ENCODE results near the gene FOXL2.

FOXL2 gene

GRCh38 chr3:138944929-138945708 lies 1.8 kb downstream of the FOXL2 start:
- DNase-seq, result no peak

GRCh38 chr3:138944654-138944928 lies 2.3 kb downstream of the FOXL2 start:
- DNase-seq, result no peak

- DNase-seq, result no peak
These were observed 2.9 kb downstream of the FOXL2 start for GRCh38 chr3:138943724-138944653.

GRCh38 chr3:138942861-138943623 lies 3.9 kb downstream of the FOXL2 start:
- DNase-seq, result no peak

- no peak for DNase-seq
These were observed 4.7 kb downstream of the FOXL2 start for GRCh38 chr3:138942271-138942670.

DNA sequence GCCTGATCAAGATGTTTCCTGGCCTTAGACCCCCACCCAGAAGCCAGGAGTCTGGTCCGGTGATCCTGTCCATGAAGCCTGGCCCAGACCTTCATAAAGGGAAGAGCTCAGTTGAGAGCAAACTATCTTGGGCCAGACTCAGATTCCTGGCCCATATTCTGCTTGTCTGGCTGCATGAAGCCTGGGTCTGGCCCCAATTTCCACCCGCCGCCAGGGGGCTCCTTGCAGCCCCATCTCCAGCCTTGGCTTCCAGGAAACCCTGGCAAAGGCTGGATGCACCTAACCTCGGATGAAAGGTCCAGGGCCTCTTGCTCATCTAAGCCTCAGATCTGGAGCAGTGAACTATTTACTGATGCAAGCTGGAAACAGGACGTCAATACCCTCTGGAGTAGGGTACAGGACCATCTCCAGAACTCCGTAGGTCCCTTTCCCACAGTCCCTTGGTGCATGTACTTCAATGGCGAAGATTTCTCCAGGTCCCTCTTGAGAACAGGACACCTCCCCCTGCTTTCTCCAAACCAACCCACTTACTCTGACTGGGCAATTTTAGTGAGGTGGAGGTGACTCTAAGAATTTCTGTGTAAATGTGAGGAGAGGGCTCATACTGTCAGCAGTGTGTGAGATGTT lies 5.6 kb downstream of the FOXL2 start:
- DNase-seq, result no peak

DNA sequence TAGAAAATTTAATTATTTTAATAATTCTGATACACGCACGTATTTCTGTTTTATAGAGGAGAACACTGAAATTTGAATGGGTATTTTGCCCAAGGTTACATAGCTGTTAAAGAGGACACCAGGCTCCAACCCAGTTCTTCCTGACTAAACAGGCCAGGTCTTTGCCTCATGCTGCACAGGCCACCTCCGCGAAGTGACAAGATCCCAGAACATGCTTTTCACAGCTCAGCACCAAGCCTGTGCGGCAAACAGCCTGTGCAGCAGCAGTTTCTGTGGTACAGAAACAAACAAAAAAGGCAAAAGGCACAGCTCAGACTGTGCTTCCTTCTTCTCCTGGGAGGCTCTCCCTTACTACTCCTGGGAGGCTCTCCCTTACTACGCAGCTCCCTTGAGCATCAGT lies 6.5 kb downstream of the FOXL2 start:
- DNase-seq, result no peak

DNA sequence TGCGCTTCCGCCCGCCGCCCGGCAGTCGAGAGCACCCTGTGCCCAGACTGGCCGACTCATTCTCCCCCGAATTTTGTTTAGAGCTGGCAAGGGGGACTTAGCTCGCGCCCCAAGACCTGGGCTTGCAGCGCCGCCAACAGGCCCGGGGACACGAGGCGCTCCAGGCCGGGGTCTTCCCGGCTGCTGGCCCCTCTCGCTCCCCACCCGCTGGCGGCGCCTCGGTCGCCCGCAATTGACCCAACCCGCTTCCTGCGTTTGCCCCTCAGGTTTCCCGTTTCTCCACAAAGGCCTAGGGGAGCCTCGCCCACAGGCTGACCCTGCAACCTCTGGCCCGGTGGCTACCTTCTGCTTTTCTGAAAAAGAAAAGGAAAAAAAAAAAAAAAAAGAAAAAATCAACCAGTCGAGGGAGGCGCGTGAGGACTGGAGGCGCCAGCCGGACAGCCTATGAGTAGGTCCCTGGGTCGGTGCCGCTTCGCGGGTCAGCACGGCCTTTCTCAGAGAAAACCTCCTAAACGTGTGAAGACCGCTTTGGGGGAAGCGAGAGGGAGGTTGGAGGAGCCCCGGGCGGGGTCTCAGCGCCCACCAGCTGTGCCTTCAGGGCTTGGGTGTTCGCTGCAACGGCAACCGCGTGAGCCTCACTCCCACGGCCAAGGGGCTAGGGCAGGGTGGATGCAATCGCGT lies 7.2 kb downstream of the FOXL2 start:
- DNase-seq, result no peak

- no peak for DNase-seq
These were observed 7.9 kb downstream of the FOXL2 start for GRCh38 chr3:138938877-138939560.

GRCh38 chr3:138938056-138938876 lies 8.7 kb downstream of the FOXL2 start:
- DNase-seq, result no peak

- DNase-seq, result no peak
These were observed 9.3 kb downstream of the FOXL2 start for GRCh38 chr3:138937690-138938055.

DNA sequence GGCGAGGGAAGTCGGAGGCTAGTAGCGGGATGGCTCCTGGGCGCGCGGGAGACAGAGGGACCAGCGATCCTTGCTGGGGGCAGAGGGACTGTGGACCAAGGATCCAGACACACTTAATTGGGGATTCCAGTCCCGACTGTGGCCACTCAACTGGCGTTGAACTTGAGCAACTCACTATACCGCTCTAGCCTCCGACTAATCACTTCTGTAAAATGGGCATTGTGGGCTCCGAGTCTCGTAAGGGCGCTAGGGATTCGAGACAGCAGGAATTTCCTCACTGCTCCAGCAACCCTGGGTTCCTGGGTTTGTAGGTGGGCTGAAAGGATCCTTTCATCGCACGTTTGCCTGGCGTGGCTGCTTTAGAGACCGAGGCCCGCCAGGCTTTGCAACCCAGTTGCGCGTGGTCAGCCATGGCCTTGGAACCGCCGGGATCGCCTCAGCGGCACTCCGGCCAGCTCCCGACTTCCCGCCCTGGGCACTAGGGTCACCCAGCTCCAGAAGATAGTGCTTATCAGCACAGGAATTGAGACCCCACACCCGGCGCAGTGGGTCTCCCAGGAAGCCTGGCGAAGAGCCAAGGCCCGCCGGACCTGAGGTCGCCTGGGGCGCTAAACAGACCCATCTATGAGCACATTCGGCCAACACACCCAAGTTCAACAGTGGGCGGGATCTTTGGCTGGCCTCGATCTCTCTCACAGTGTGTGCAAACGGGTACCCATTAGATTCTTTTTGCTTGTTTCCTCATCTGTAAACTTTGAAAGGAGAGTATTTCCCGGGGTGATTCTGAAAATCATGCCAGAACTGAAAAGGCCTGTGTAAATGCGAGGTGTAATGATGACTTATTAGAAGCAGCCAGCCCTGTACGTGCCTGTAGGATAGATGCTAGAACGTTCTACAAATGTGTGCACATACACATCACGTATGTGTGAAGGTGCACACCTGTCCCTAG lies 9.9 kb downstream of the FOXL2 start:
- no peak for DNase-seq

GRCh38 chr3:138935863-138936740 lies 10.8 kb downstream of the FOXL2 start:
- no peak for DNase-seq

GRCh38 chr3:138935505-138935862 lies 11.5 kb downstream of the FOXL2 start:
- no peak for DNase-seq

DNA sequence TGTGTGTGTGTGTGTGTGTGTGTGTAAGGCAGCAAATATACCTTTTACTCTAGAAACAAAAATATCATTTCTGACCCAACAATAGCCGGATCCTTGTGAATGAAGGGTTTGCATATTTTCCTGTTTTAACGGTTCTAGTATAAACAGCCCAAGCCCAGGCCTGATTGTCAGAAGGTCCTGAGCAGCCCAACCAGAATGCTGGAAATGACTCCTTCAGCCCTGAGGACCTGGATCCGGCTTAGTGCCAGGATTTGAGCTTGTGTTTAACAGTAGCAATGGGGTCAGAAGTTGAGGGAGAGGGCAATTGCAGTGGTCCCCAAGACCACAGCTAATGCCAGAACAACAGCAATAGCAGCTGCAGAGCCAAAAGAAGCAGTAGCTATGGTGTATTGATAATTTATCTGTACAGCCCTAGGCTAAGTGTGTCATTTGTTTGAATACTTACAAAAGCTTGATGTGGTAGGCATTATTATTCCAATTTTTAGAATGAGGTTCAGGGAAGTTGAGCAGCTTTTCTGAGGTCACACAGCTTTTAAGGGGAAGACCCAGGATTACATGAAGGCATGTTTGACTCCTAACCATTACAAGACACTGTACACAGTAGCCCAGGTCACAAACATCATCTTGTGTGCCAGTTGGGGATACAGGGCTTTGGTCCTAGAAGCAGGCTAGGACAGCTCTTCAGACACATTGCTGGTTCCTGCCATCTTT lies 12.8 kb downstream of the FOXL2 start:
- no peak for DNase-seq

DNA sequence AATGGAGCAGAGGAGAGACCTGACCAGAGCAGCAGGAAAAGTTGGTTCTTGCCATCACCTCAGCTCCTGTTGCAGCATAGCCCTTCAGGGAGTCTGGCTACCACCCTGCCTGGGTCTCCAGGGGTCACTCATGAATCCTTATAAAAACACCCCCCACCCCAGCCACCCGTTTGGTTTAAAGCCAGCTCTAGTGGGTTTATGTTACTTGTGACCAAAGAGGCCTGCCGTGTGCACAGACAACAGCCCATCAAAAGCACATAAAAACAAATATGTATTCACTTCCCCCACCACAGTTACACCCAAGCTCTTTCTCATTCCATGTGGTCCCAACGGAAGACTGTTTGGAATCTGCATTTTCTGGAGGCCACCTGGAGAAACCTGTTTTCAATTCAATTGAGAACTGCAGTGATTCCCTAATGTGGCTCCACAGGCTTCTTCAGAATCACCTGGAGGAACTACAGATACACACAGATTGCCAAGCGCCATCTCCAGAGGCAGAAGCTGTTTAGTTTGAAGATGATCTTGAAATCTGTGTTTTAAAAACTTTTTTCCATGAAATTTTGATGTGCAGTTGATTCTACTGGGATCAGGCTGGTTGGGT lies 13.8 kb downstream of the FOXL2 start:
- DNase-seq, result no peak

GRCh38 chr3:138928727-138929372 lies 18.1 kb downstream of the FOXL2 start:
- DNase-seq, result no peak
